Measurements from ENCODE around the gene F2RL2.
"Not testable (repeated sequence)": the region's sequence is repeated elsewhere in the genome, so short reads cannot be mapped to it uniquely, and the experiment has no call there.

F2RL2 gene

DNA sequence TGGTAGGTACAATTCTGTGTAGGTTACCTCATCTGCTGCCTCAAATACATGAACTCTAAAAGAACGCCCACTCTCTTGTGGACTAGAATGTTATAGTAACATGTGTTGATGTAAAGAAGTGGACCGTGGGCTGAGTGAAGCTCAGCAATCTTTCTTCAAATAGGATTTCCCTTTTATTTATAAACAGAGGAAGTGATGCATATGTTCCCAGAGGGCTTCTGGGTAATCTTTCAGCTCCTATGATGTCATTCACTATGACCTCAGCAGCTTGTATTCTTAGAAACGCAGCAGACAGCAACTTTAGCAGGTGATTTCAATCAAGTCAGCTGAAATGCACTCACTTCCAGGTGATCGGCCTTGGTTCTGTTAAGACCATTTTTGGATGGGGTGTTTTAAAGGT, 14.4 kb downstream of the F2RL2 start:
- Histone ChIP-seq H3K4me3 (ENCODE audit: low read length) (no peak overlapping the region), H3K9me3 (replicated peaks; ENCODE audit: insufficient read depth, low read length) (no peaks in the 10 kb centered on the region), H3K36me3 (replicated peaks; ENCODE audit: insufficient read depth, low read length) (no peaks in the 10 kb centered on the region), H3K79me2 (ENCODE audit: low read length) (no peaks in the 10 kb centered on the region), H3K4me2 (ENCODE audit: low read depth, low read length) (no peak overlapping the region), H3F3A (ENCODE audit: insufficient read depth, low read length) (no peaks in the 10 kb centered on the region), H4K20me1 (ENCODE audit: insufficient read depth, low read length) (no peaks in the 10 kb centered on the region), H3K9me2 (replicated peaks; ENCODE audit: insufficient read depth, low read length) (no peaks in the 10 kb centered on the region), H3K4me1 (ENCODE audit: low read length) (no peaks in the 10 kb centered on the region), H3K27me3 (replicated peaks; ENCODE audit: insufficient read depth, low read length) (no peaks in the 10 kb centered on the region), H3K27ac (ENCODE audit: low read length) (no peak overlapping the region), H2AFZ (ENCODE audit: low read length) (no peak overlapping the region), H3K9ac (ENCODE audit: low read length) (no peak overlapping the region)
- TF ChIP-seq CTCF (IDR thresholded peaks at IDR 0.05; ENCODE audit: low read length) (no peak), EZH2phosphoT487 (IDR thresholded peaks at IDR 0.05; ENCODE audit: low read length) (no peak), EZH2 (optimal IDR thresholded peaks at IDR 0.05; ENCODE audit: low read depth, low read length) (no peak)
- DNase-seq = no peak

DNA sequence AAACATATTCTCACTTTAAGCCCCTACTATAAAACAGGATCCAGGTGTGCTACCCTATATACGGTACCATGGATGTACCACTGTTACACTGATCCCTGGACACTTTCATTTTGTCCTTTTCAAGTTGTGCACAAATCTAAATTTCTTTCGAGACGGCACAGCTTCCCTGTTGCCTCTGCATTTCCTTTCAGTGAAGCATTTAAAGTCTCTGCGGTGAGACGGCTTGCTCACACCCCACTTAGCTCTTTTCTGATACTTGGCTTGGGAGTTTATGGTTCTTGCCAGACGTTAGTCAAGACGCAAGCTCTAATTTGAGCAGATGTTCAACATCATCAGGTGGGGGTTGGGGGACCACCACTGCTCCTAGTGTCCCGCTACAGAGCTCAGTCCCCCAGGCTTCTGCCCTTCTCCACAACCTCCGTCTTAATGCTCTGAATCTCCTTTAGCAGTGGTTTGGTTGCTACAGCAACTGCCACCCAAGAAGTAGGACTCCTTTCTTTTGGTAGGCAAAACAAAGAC, 15.8 kb downstream of the F2RL2 start:
- H3K4me2 ChIP-seq (ENCODE audit: low read depth, low read length) = no peak overlapping the region
- H3K4me3 ChIP-seq (ENCODE audit: low read length) = no peak overlapping the region
- H4K20me1 ChIP-seq (ENCODE audit: insufficient read depth, low read length) = no peaks in the 10 kb centered on the region

GRCh38 chr5:76606701-76607100, 16.5 kb downstream of the F2RL2 start:
- Histone ChIP-seq H3K9me2 (replicated peaks; ENCODE audit: insufficient read depth, low read length) (no peaks in the 10 kb centered on the region), H2AFZ (ENCODE audit: low read length) (no peak overlapping the region)

More for the DNA sequence above, 15.8 kb downstream of the F2RL2 start:
- Histone ChIP-seq H3K9ac (ENCODE audit: low read length) (no peak overlapping the region), H3K9me3 (replicated peaks; ENCODE audit: insufficient read depth, low read length) (no peaks in the 10 kb centered on the region), H3K4me1 (ENCODE audit: low read length) (no peaks in the 10 kb centered on the region), H3K9me2 (replicated peaks; ENCODE audit: insufficient read depth, low read length) (no peaks in the 10 kb centered on the region), H3K36me3 (replicated peaks; ENCODE audit: insufficient read depth, low read length) (no peaks in the 10 kb centered on the region), H3F3A (ENCODE audit: insufficient read depth, low read length) (no peaks in the 10 kb centered on the region), H3K27me3 (replicated peaks; ENCODE audit: insufficient read depth, low read length) (no peaks in the 10 kb centered on the region), H3K79me2 (ENCODE audit: low read length) (no peaks in the 10 kb centered on the region), H3K27ac (ENCODE audit: low read length) (no peak overlapping the region), H2AFZ (ENCODE audit: low read length) (no peak overlapping the region)
- TF ChIP-seq EZH2phosphoT487 (IDR thresholded peaks at IDR 0.05; ENCODE audit: low read length) = no peak
- no peak for TF ChIP-seq EZH2 (optimal IDR thresholded peaks at IDR 0.05; ENCODE audit: low read depth, low read length)
- TF ChIP-seq CTCF (IDR thresholded peaks at IDR 0.05; ENCODE audit: low read length) = no peak
- DNase-seq = no peak

GRCh38 chr5:76604838-76605237, 18.4 kb downstream of the F2RL2 start:
- H3K9ac ChIP-seq (ENCODE audit: low read length) = no peak overlapping the region
- no peaks in the 10 kb centered on the region for H3K9me2 ChIP-seq (replicated peaks; ENCODE audit: insufficient read depth, low read length)
- H3K9me3 ChIP-seq (replicated peaks; ENCODE audit: insufficient read depth, low read length) = no peaks in the 10 kb centered on the region
- TF ChIP-seq EZH2phosphoT487 (IDR thresholded peaks at IDR 0.05; ENCODE audit: low read length) (no peak), CTCF (IDR thresholded peaks at IDR 0.05; ENCODE audit: low read length) (no peak), EZH2 (optimal IDR thresholded peaks at IDR 0.05; ENCODE audit: low read depth, low read length) (no peak)
- no peak for DNase-seq
- no peak overlapping the region for H3K4me2 ChIP-seq (ENCODE audit: low read depth, low read length)
- H3K36me3 ChIP-seq (replicated peaks; ENCODE audit: insufficient read depth, low read length) = no peaks in the 10 kb centered on the region
- H3K27me3 ChIP-seq (replicated peaks; ENCODE audit: insufficient read depth, low read length) = no peaks in the 10 kb centered on the region
- no peaks in the 10 kb centered on the region for H3K79me2 ChIP-seq (ENCODE audit: low read length)
- H3K27ac ChIP-seq (ENCODE audit: low read length) = no peak overlapping the region
- no peaks in the 10 kb centered on the region for H3F3A ChIP-seq (ENCODE audit: insufficient read depth, low read length)
- H3K4me1 ChIP-seq (ENCODE audit: low read length) = no peaks in the 10 kb centered on the region
- no peak overlapping the region for H2AFZ ChIP-seq (ENCODE audit: low read length)
- H3K4me3 ChIP-seq (ENCODE audit: low read length) = no peak overlapping the region
- no peaks in the 10 kb centered on the region for H4K20me1 ChIP-seq (ENCODE audit: insufficient read depth, low read length)

More at GRCh38 chr5:76606701-76607100, 16.5 kb downstream of the F2RL2 start:
- DNase-seq = no peak
- no peaks in the 10 kb centered on the region for H4K20me1 ChIP-seq (ENCODE audit: insufficient read depth, low read length)
- H3K27me3 ChIP-seq (replicated peaks; ENCODE audit: insufficient read depth, low read length) = no peaks in the 10 kb centered on the region
- no peaks in the 10 kb centered on the region for H3K4me1 ChIP-seq (ENCODE audit: low read length)
- H3K4me2 ChIP-seq (ENCODE audit: low read depth, low read length) = no peak overlapping the region
- H3K36me3 ChIP-seq (replicated peaks; ENCODE audit: insufficient read depth, low read length) = no peaks in the 10 kb centered on the region
- no peak overlapping the region for H3K4me3 ChIP-seq (ENCODE audit: low read length)
- no peak for TF ChIP-seq EZH2phosphoT487 (IDR thresholded peaks at IDR 0.05; ENCODE audit: low read length)
- no peaks in the 10 kb centered on the region for H3K9me3 ChIP-seq (replicated peaks; ENCODE audit: insufficient read depth, low read length)
- no peaks in the 10 kb centered on the region for H3K79me2 ChIP-seq (ENCODE audit: low read length)
- no peak overlapping the region for H3K9ac ChIP-seq (ENCODE audit: low read length)
- H3F3A ChIP-seq (ENCODE audit: insufficient read depth, low read length) = no peaks in the 10 kb centered on the region
- no peak overlapping the region for H3K27ac ChIP-seq (ENCODE audit: low read length)

- not testable (repeated sequence) for H3K9me2 ChIP-seq (replicated peaks; ENCODE audit: insufficient read depth, low read length); H4K20me1 ChIP-seq (ENCODE audit: insufficient read depth, low read length); H3F3A ChIP-seq (ENCODE audit: insufficient read depth, low read length); H3K4me1 ChIP-seq (ENCODE audit: low read length); H3K4me2 ChIP-seq (ENCODE audit: low read depth, low read length); H3K9ac ChIP-seq (ENCODE audit: low read length); H3K4me3 ChIP-seq (ENCODE audit: low read length); DNase-seq; H3K79me2 ChIP-seq (ENCODE audit: low read length); H3K9me3 ChIP-seq (replicated peaks; ENCODE audit: insufficient read depth, low read length); H3K27ac ChIP-seq (ENCODE audit: low read length); H3K36me3 ChIP-seq (replicated peaks; ENCODE audit: insufficient read depth, low read length); H2AFZ ChIP-seq (ENCODE audit: low read length); H3K27me3 ChIP-seq (replicated peaks; ENCODE audit: insufficient read depth, low read length)
These were observed 19.2 kb downstream of the F2RL2 start for GRCh38 chr5:76603991-76604390.

Measured in MM.1S (cell line).